NCI-H526 treated with DMSO at 0.1 percent for 48 hours (cell line): ENCODE results near the gene RPL36AL.

Source experiments
- DNase-seq: peaks from one replicate; lab custom pipeline; 2025; lab: John Stamatoyannopoulos, UW

The RPL36AL gene

DNA sequence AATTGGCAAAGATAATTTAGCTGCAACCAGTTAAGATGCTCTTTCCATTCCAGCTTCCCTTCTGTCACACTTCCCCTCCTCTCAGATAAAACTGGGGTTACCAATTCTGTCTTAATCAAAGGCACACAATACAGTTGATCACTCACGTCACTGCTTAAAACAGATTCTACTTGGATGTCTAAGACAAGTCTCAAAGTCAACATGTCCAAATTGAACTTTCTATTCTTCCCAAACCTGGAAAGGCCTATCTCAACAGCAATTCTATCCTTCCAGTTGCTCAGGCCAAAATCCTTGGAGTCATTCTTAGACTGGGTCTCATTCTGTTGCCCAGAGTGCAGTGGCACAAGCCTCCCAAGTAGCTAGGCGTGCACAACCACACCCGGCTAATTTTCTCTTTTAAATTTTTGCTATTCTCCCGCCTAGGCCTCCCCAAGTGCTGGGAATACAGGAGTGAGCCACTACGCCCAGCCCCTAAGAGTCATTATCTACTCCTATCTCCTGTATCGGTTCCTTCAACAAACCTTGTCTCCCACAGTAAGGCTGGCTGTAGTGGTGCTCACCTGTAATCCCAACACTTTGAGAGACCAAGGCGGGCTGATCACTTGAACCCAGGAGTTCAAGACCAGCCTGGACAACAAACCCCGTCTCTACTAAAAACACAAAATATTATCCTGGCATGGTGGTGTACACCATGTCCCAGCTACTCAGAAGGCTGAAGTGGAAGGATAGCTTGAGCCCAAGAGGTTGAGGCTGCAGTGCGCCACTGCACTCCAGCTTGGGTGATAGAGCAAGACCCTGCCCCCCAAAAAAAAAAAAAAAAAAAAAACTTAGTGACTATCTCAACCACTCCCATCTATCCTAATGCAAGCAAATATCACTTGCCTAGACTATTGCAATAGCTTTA, 39.0 kb downstream of the RPL36AL start:
- DNase-seq: no peak

DNA sequence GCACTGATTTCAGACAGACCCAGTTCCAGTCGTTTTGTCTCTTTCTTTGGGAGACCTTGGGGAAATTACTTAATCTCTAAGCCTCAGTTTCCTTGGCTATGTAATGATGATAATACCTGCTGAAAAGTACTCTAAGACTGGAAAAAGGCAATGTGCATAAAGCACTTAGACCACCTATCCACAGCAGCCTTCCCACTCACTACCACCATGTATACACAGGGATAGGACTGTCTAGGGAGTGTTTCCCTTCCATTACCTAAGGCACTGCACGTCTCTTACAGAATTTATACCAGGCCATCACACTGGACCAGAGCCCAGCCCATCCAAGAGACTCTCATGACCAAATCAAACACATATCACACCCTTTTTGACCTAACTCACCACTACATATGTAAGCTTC, 40.6 kb downstream of the RPL36AL start:
- no peak for DNase-seq

GRCh38 chr14:49578141-49578540, 42.3 kb downstream of the RPL36AL start:
- DNase-seq: no peak

DNA sequence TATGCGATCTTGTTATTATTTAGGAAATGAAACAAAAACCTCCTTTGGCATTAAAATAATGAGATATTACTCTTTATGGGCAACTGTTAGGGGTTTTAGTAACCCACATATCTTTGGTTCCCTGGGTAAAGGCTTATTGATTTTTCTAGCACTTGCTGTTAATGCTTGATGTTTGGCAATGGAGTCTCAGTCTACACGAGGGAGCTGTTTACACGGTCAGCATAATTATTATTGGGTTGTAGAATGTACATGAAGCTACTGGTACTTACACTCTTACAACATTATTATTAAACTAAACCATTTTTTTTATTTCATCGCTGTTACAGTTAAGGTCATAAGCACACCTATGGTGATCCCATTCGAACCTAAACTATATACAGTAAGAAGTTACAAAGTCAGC, 46.4 kb downstream of the RPL36AL start:
- no peak for DNase-seq

DNA sequence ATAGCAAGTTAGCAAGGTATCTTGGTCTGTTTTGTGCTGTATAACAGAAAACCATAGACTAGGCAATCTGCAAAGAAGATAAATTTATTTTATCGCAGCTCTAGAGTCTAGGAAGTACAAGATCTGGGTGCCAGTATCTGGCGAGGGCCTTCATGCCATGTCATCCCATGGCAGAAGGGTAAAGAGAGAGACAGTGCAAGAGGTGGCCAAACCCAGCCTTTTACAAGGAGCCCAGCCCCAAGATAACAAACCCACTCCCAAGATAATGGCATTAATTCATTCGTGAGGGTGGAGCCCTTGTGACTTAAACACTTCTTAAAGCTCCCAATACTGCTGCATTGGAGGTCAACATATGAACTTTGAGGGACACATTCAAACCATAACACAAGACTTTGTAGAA, 51.1 kb downstream of the RPL36AL start:
- no peak for DNase-seq
